Measurements from ENCODE around the gene ETHE1. TPM values are rescaled to one million over a fixed set of nuclear protein-coding genes. Genes with fewer than 3 reads are reported as not detected.

ETHE1 gene
- total and polyA plus RNA-seq, 2 of the 8 experiments (the other 6 are each of a cell fraction or from before 2014, with no cell fraction given): 19.9 to 96.0 TPM

- WGBS, 2 experiments (ENCODE audit: extremely low coverage in 1 of 2, insufficient coverage in 1 of 2, insufficient read length in 1 of 2, insufficient replicate concordance in 2 of 2, low coverage in 1 of 2, low lambda C conversion rate in 2 of 2, missing lambda C conversion rate in 1 of 2): 83% methylated on average over 5 of the region's 5 CpGs; no CpG with 5 or more reads in 1 of the 2 experiments
- FAIRE-seq: no peak
- CTCF ChIA-PET (ENCODE audit: partially characterized antibody): interaction anchor here (1.2 kb wide), 1 partner anchor 33 kb away, joined by 3 read pairs; the partner anchor contains the start of gene PHLDB3
- TF ChIP-seq ZNF274 (IDR thresholded peaks at IDR 0.05; ENCODE audit: borderline replicate concordance, extremely low read depth, low read length) (no peak), SP4 (IDR thresholded peaks at IDR 0.05; ENCODE audit: low read length) (no peak)
These were observed 55.9 kb downstream of the ETHE1 start for GRCh38 chr19:43471091-43471490.

More at GRCh38 chr19:43471091-43471490, 55.9 kb downstream of the ETHE1 start:
- no peak overlapping the region for H2BK15ac ChIP-seq (ENCODE audit: low read length)
- H3K4ac ChIP-seq (replicated peaks; ENCODE audit: insufficient read length, low read depth, low read length): no peak overlapping the region
- H3K9ac ChIP-seq (replicated peaks in 1 of 4; ENCODE audit: extremely low read depth in 1 of 4, low read depth in 3 of 4, low read length in 3 of 4): no peak overlapping the region
- H4K5ac ChIP-seq (ENCODE audit: insufficient read length, low read depth, low read length): no peak overlapping the region
- 0 out of 2 replicates have a peak, but pooled peaks cover 3% of the 10 kb centered on the region for H3K23me2 ChIP-seq (ENCODE audit: low read depth, low read length)
- no peak overlapping the region for H3K23ac ChIP-seq (ENCODE audit: insufficient read length)
- H3K18ac ChIP-seq (ENCODE audit: extremely low read depth, low read length): no peak overlapping the region
- POLR2A ChIA-PET (ENCODE audit: partially characterized antibody): no interaction called here
- no peak overlapping the region for H2BK20ac ChIP-seq (ENCODE audit: low read length)
- no peak overlapping the region for H3K27ac ChIP-seq (ENCODE audit: low read depth, low read length)
- H3K9me3 ChIP-seq (ENCODE audit: insufficient read depth in 2 of 2, low read depth in 1 of 2, low read length in 1 of 2): no peaks in the 10 kb centered on the region
- peaks cover 0 to under 1% (median under 1%) of the 10 kb centered on the region in 4 experiments; a peak in 5 of 7 replicates for H3K27me3 ChIP-seq (replicated peaks in 1 of 4; ENCODE audit: control insufficient read depth in 3 of 4, extremely low read depth in 1 of 4, insufficient read depth in 3 of 4, low read length in 3 of 4)
- no peak overlapping the region for H2AK5ac ChIP-seq (ENCODE audit: low read depth, low read length)
- H3K4me2 ChIP-seq (ENCODE audit: insufficient read depth in 1 of 2, low read depth in 2 of 2, low read length in 2 of 2): no peak overlapping the region
- no peak overlapping the region for H2AFZ ChIP-seq (ENCODE audit: low read length)
- H2BK12ac ChIP-seq (ENCODE audit: low read depth, low read length): no peak overlapping the region
- H3K79me2 ChIP-seq (ENCODE audit: control insufficient read depth in 1 of 2, insufficient read depth in 2 of 2, low read length in 2 of 2): no peaks in the 10 kb centered on the region
- H3K79me1 ChIP-seq (ENCODE audit: low read depth, low read length): no peaks in the 10 kb centered on the region
- no peaks in the 10 kb centered on the region for H4K20me1 ChIP-seq (replicated peaks in 1 of 2; ENCODE audit: control insufficient read depth in 1 of 2, insufficient read depth in 2 of 2, low read length in 2 of 2)
- no peak overlapping the region for H2BK120ac ChIP-seq (replicated peaks; ENCODE audit: low read depth, low read length)
- H3K36me3 ChIP-seq (ENCODE audit: control insufficient read depth in 2 of 4, insufficient read depth in 4 of 4, low read length in 3 of 4): no peaks in the 10 kb centered on the region
- no peak for DNase-seq (ENCODE audit: low read depth in 1 of 2, low spot score in 2 of 2)
- H3K4me1 ChIP-seq (replicated peaks in 1 of 4; ENCODE audit: control insufficient read depth in 3 of 4, insufficient read depth in 4 of 4, low read length in 3 of 4): peaks cover 0 to 2% (median 0%) of the 10 kb centered on the region in 4 experiments; a peak in 3 of 7 replicates
- H2BK5ac ChIP-seq (ENCODE audit: low read depth, low read length): no peak overlapping the region
- no peak overlapping the region; the same call in 1 of the 2 replicates for H4K8ac ChIP-seq (ENCODE audit: extremely low read depth, insufficient read depth, low read length)
- no peak overlapping the region for H3K14ac ChIP-seq (ENCODE audit: insufficient read length)
- H3K4me3 ChIP-seq (ENCODE audit: extremely low read depth in 1 of 4, insufficient read depth in 2 of 4, low read depth in 3 of 4, low read length in 4 of 4): no peak overlapping the region
- H4K91ac ChIP-seq (replicated peaks; ENCODE audit: insufficient read length, low read length): no peak overlapping the region
- H3K56ac ChIP-seq (replicated peaks; ENCODE audit: insufficient read length, low read depth, low read length): no peak overlapping the region

Measured in H1 (cell line).